Thyroid gland (tissue), 4 donors: ENCODE results near the gene DOCK3. TPM values are rescaled to one million over a fixed set of nuclear protein-coding genes. Genes with fewer than 3 reads are reported as not detected.

ENCODE experiments used
- DNase-seq, 2 donors: peaks; one replicate each; pipeline ENCODE4 v3.0.0-alpha.2; 2019
- H3K27ac ChIP-seq, 3 donors: fragments of 200-600 bp; sonication (generic); 1 replicate in 2 of 3; 2 replicates in 1 of 3; pipeline ENCODE4 v1.5.1; 2016 to 2019; ENCODE audit warnings: mild to moderate bottlenecking in 1 of 3, moderate library complexity in 1 of 3
- H3K27me3 ChIP-seq: fragments of 200-600 bp; sonication (generic); one replicate; pipeline ENCODE4 v1.5.1; 2019
- H3K36me3 ChIP-seq, 2 donors: fragments of 200-600 bp; sonication (generic); one replicate each; pipeline ENCODE4 v1.5.1; 2016 to 2019
- H3K4me1 ChIP-seq, 2 donors: fragments of 200-600 bp; sonication (generic); one replicate each; pipeline ENCODE4 v1.5.1; 2017 to 2019
- H3K4me3 ChIP-seq, 3 donors: fragments of 200-600 bp; sonication (generic); replicated peaks in 1 of 3; 1 replicate in 2 of 3; 2 replicates in 1 of 3; pipeline ENCODE4 v1.5.1; 2016; ENCODE audit warnings: mild to moderate bottlenecking in 1 of 3
- H3K9me3 ChIP-seq: fragments of 200-600 bp; sonication (generic); one replicate; pipeline ENCODE4 v1.5.1; 2017
- POLR2A ChIP-seq, 2 donors: fragments of 450-650 bp; IDR thresholded peaks; one replicate each; pipeline ENCODE4 v1.6.1; 2017; ENCODE audit warnings: antibody characterized with exemption in 2 of 2, mild to moderate bottlenecking in 2 of 2, moderate library complexity in 1 of 2
- WGBS, 2 donors: methylation state at CpG; one replicate each; pipeline ENCODE4 v1.1.5; 2017; 5-methylcytosine and 5-hydroxymethylcytosine counted together
- intact Hi-C: fragments of 100-400 bp; cut with DNase I; formaldehyde crosslinking; loops from one replicate; pipeline ENCODE4 v1.15.1; 2023
- total RNA-seq, 4 donors: library from RNA; depleted of rRNA; stranded (reverse); fragments of >200 nt; gene quantifications; one replicate each; pipeline ENCODE4 v1.2.3, GENCODE V29; 2016
- TF ChIP-seq, protein P1 (sequence below), 6 experiments: fragments of 200-600 bp in 3 of 6; fragments of 450-650 bp in 3 of 6; sonication (generic) in 3 of 6; IDR thresholded peaks; one replicate each; pipeline ENCODE4 v1.5.1; 2016 to 2019; ENCODE audit warnings: antibody characterized with exemption in 6 of 6, mild to moderate bottlenecking in 2 of 6, inconsistent platforms in 1 of 6, moderate library complexity in 1 of 6

DOCK3 gene
- total RNA-seq, 4 donors from 2014 or later = 15.7 to 54.2 (median 21.1) TPM

DNA sequence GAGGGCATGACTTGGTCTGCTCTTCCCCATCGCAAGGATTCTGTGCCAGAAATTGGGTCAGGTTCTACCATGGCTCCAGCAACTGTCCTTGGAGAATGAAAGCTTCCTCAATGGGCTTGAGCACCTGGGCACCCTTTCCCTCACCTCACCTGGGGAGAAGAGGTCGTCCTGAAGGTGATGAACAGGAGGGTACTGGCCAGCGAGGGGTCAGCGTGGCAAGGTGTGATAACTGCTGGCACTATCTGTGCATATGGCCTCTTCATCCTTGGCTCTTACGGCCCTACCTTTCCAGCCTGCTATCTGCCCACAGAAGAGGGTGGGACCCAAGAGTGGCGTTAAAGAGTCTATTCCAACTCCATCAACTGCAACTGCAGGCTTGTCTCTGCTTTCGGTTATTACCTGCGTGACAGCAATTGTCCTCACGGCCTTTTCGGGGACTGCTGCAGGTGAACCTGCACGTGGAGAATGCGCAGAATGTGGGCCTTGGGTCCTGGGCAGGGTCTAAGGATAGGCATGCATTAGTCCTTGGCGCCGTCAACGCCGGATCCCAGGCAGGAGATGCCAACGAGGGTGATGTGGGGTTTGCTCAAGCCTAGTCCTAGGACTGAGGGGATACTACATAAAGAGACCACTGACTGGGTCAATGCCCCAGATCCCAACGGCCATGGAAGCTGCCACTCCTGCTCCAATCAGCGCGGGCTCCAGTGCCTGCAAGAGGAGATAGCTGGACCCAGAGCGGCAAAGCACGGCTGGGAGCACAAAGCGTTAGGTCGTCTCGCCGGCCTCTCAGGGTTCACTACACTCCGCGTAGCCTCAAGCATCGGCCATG lies 715.7 kb downstream of the DOCK3 start:
- 72 to 73% methylated on average over 14 to 17 of the region's 29 CpGs for WGBS, 2 donors
- Histone ChIP-seq H3K4me3 (peak overlapping the region in 1 of 3 donors; percentile 71), H3K36me3 (peaks cover 37 to 54% of the 10 kb centered on the region in 2 donors), H3K9me3 (no peaks in the 10 kb centered on the region), H3K27me3 (no peaks in the 10 kb centered on the region), H3K27ac (peak overlapping the region in 2 of 3 donors; percentile 48 to 51), H3K4me1 (peaks cover 48 to 79% of the 10 kb centered on the region in 2 donors)
- no peak for DNase-seq
- intact Hi-C loops = loop anchor here (5.0 kb wide), 2 partner anchors 107 to 282 kb away; partner anchors contain the start of gene TEX264
- TF ChIP-seq, protein P1, sequence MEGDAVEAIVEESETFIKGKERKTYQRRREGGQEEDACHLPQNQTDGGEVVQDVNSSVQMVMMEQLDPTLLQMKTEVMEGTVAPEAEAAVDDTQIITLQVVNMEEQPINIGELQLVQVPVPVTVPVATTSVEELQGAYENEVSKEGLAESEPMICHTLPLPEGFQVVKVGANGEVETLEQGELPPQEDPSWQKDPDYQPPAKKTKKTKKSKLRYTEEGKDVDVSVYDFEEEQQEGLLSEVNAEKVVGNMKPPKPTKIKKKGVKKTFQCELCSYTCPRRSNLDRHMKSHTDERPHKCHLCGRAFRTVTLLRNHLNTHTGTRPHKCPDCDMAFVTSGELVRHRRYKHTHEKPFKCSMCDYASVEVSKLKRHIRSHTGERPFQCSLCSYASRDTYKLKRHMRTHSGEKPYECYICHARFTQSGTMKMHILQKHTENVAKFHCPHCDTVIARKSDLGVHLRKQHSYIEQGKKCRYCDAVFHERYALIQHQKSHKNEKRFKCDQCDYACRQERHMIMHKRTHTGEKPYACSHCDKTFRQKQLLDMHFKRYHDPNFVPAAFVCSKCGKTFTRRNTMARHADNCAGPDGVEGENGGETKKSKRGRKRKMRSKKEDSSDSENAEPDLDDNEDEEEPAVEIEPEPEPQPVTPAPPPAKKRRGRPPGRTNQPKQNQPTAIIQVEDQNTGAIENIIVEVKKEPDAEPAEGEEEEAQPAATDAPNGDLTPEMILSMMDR (IDR thresholded peaks at IDR 0.05) = peak in 1 of 6 experiments; percentile 60
- TF ChIP-seq POLR2A (IDR thresholded peaks at IDR 0.05) = no peak

DNA sequence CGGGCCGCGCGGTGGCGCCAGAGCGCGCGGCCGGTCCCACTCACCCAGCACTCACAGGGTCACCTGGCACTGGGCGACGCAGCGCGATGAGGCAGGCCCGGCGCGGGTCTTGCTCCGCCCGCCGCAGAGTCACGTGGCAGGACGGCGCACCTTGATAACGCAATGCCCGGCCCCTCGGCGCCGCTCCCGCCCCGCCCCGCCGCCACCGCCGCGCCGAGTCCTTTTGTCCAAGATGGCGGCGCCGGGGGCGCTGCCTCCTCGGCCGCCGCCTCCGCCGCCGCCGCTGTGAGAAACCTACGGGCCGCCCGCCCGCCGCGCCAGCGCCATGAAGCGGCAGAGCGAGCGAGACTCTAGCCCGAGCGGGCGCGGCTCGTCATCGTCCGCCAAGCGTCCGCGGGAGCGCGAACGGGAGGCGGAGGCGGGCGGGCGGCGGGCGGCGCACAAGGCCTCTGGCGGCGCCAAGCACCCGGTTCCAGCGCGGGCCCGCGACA lies 716.4 kb downstream of the DOCK3 start, which contains the start of gene RBM15B:
TSS of gene RBM15B (plus strand) at position 211 of the 491 bp plus-strand sequence. CDS start at position 326, 115 bp downstream.
- Histone ChIP-seq H3K4me1 (peaks cover 48 to 75% of the 10 kb centered on the region in 2 donors), H3K27ac (peak within 1 kb of the TSS; percentile 49 to 68 (median 61)), H3K36me3 (peaks cover 40 to 54% of the 10 kb centered on the region in 2 donors), H3K4me3 (peak within 1 kb of the TSS; percentile 32 to 71 (median 51)), H3K27me3 (no peaks in the 10 kb centered on the region), H3K9me3 (no peaks in the 10 kb centered on the region)
- WGBS, 2 donors = 0% methylated on average over 2 of the region's 83 CpGs; no CpG with 5 or more reads in 1 of the 2 donors
- TF ChIP-seq, protein P1 (IDR thresholded peaks at IDR 0.05) = peak in 5 of 6 experiments; percentile 77 to 96 (median 93)
- peak in 1 of 2 donors; percentile 72 for TF ChIP-seq POLR2A (IDR thresholded peaks at IDR 0.05)
- peak; percentile 98 to 99 for DNase-seq
- intact Hi-C loops = loop anchor here (5.0 kb wide), 2 partner anchors 106 to 281 kb away; partner anchors contain the start of gene TEX264

DNA sequence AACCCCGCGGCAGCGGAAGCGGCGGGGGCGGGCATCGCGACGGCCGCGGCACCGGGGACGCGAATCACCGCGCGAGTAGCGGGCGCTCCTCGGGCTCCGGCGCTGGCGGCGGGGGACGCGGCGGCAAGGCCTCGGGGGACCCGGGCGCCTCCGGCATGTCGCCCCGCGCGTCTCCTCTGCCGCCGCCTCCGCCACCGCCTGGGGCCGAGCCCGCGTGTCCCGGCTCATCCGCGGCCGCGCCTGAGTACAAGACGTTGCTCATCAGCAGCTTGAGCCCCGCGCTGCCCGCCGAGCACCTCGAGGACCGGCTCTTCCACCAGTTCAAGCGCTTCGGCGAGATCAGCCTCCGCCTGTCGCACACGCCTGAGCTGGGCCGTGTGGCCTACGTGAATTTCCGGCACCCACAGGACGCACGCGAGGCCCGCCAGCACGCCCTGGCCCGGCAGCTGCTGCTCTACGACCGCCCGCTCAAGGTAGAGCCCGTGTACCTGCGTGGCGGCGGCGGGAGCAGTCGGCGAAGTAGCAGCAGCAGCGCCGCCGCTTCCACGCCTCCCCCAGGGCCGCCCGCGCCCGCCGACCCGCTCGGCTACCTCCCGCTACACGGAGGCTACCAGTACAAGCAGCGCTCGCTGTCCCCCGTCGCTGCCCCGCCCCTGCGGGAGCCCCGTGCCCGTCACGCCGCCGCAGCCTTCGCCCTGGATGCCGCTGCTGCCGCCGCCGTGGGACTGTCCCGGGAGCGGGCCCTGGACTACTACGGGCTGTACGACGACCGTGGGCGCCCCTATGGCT lies 717.0 kb downstream of the DOCK3 start:
- Histone ChIP-seq H3K4me1 (peaks cover 44 to 75% of the 10 kb centered on the region in 2 donors), H3K4me3 (peak overlapping the region; percentile 30 to 71 (median 51)), H3K27ac (peak overlapping the region in 2 of 3 donors; percentile 61 to 68), H3K9me3 (no peaks in the 10 kb centered on the region), H3K27me3 (no peaks in the 10 kb centered on the region), H3K36me3 (peaks cover 40 to 60% of the 10 kb centered on the region in 2 donors)
- peak; percentile 23 to 27 for DNase-seq
- 0% methylated on average over 4 to 19 of the region's 115 CpGs for WGBS, 2 donors
- no peak for TF ChIP-seq POLR2A (IDR thresholded peaks at IDR 0.05)
- TF ChIP-seq, protein P1 (IDR thresholded peaks at IDR 0.05) = no peak
- intact Hi-C loops = loop anchor here (5.0 kb wide), 2 partner anchors 106 to 281 kb away; partner anchors contain the start of gene TEX264

DNA sequence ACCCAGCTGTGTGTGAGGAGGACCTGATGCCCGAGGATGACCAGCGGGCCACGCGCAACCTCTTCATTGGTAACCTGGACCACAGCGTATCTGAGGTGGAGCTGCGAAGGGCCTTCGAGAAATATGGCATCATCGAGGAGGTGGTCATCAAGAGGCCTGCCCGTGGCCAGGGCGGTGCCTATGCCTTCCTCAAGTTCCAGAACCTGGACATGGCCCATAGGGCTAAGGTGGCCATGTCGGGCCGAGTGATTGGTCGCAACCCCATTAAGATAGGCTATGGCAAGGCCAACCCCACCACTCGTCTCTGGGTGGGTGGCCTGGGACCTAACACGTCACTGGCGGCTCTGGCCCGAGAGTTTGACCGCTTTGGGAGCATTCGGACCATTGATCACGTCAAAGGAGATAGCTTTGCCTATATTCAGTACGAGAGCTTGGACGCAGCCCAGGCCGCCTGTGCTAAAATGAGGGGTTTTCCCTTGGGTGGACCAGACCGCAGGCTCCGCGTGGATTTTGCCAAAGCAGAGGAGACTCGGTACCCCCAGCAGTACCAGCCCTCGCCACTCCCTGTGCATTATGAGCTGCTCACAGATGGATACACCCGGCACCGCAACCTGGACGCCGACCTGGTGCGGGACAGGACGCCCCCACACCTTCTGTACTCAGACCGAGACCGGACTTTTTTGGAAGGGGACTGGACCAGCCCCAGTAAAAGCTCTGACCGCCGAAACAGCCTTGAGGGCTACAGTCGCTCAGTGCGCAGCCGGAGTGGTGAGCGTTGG lies 717.8 kb downstream of the DOCK3 start:
- 94 to 97% methylated on average over 32 of the region's 42 CpGs for WGBS, 2 donors
- no peak for DNase-seq
- intact Hi-C loops = loop anchor here (5.0 kb wide), 2 partner anchors 105 to 280 kb away; partner anchors contain the start of gene TEX264
- peak overlapping the region in 2 of 3 donors; percentile 61 to 68 for H3K27ac ChIP-seq
- no peaks in the 10 kb centered on the region for H3K9me3 ChIP-seq
- H3K4me1 ChIP-seq = peaks cover 36 to 73% of the 10 kb centered on the region in 2 donors
- TF ChIP-seq, protein P1 (IDR thresholded peaks at IDR 0.05) = no peak
- TF ChIP-seq POLR2A (IDR thresholded peaks at IDR 0.05) = no peak
- H3K27me3 ChIP-seq = no peaks in the 10 kb centered on the region
- peaks cover 40 to 60% of the 10 kb centered on the region in 2 donors for H3K36me3 ChIP-seq
- peak overlapping the region in 1 of 3 donors; percentile 71 for H3K4me3 ChIP-seq
